ENCODE data around the gene PHOX2B.
"Not testable (repeated sequence)": the region's sequence is repeated elsewhere in the genome, so short reads cannot be mapped to it uniquely, and the experiment has no call there.

The PHOX2B gene

DNA sequence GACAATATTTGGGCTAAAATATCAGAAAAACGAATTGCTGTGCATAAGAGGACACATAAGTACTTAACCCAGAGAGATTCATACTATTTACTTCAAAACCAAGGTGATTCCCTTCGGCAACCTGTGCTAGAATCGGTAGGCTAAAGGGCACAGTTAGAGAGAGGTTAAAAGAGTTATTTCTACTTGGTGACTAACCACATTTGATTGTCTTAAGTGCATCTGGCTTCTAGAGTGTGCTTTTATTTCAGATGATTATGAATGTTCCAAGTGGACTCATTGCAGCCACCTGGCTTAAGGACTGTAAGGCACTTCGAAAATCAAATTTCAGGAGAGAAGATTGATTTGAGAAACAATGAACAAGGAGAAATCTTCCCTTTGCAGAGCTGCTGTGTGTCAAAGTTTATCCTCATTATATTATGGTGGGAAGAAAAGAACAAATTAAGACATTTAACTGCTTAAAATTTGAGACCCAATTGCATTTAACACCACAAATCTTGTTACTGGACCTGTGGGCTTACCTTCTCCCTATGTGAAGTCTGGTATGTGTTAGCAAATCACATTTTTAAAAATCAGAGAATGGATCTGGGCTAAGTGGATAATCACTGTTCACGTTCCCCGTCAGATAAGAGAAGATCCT, 34.0 kb downstream of the PHOX2B start:
- DNase-seq (ENCODE audit: insufficient read length, low spot score) = no peak
- no peak for FAIRE-seq

- DNase-seq (ENCODE audit: insufficient read length, low spot score) (no peak), FAIRE-seq (no peak)
These were observed 34.8 kb downstream of the PHOX2B start for GRCh38 chr4:41713768-41714167.

- FAIRE-seq (no peak), DNase-seq (ENCODE audit: insufficient read length, low spot score) (peak; percentile 43)
These were observed 36.1 kb downstream of the PHOX2B start for GRCh38 chr4:41712425-41712824.

DNA sequence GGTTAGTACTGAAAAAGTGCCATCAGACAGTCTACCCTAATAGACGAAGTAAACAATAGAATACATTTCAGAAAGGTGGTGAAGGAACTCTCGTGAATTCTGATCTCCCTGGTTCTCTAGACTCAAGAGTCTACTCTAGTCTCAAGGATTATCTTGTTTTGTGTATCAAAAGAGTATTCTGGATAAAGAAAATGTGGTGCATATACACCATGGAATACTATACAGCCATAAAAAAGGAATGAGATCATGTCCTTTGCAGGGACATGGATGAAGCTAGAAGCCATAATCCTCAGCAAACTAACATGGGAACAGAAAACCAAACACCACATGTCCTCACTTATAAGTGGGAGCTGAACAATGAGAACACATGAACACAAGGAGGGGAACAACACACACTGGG, 36.9 kb downstream of the PHOX2B start:
- DNase-seq (ENCODE audit: insufficient read length, low spot score); FAIRE-seq: not testable (repeated sequence)

DNA sequence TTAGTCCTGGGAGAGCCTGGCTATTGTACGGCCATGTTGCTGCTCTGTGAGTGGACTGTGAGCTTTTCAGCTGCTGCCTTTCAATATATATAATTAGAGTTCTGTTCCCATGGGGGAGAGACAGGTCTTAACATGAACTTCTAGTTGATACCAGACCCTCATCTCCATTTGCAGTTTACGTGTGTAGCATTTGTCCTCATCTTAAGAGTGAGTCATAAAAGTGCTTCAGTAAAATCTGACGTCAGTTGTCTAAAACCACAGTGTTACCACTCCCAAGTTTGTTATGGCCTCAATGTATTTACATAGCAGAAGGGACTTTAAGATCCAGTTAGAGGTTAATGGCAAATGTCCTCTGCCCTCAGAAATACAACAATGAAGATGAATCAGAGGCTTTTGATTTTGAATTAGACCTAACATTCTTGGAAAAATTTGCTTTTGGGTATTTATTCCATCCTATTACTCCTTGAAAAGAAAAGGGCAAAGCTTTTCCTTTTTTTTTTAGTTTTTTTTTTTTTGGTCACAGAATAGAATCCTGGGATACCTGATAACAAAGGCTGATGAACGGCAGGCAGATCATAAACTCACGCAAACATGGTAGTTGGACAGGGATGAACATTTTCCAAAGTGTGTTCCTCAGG, 38.6 kb downstream of the PHOX2B start:
- FAIRE-seq (no peak), DNase-seq (ENCODE audit: insufficient read length, low spot score) (peak; percentile 58)

- FAIRE-seq (no peak), DNase-seq (ENCODE audit: insufficient read length, low spot score) (no peak)
These were observed 44.7 kb downstream of the PHOX2B start for GRCh38 chr4:41703785-41704184.

DNA sequence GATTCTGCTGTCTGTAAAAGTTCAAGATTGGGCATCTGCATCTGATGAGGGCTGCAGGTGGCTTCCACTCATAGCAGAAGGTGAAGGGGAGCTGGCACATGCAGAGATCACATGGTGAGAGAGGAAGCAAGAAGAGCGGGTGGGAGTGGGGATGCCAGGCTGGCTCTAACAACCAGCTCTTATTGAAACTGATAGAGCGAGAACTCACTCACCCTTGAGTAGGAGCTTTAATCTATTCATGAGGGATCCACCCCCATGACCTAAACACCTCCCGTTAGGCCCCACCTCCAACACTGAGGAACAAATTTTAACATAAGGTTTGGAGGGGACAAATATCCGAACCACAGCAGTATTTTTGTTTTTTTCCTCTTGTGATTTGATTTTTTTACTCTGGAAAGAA, 45.8 kb downstream of the PHOX2B start:
- FAIRE-seq (no peak), DNase-seq (ENCODE audit: insufficient read length, low spot score) (no peak)

GRCh38 chr4:41701983-41702382, 46.5 kb downstream of the PHOX2B start:
- FAIRE-seq = no peak
- DNase-seq (ENCODE audit: insufficient read length, low spot score) = no peak

DNA sequence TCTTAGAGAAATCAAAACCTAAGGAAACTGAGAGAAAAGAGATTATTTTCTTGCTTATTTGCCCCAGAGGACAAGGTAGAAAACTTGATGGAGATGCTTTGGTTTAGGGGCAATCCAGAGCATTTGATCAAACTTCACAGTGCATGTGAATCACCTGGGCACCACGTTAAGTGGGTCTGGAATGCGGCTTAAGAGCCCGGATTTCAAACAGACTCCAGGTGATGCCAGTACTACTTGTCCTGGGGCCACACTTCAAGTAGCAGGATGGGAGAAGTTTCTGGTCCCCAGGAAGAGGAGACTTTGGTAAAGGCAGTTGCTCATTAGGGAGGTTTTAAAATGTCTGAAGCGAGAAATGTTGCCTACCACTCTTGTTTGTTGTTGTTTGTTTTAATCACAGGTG, 51.8 kb downstream of the PHOX2B start:
- FAIRE-seq (no peak), DNase-seq (ENCODE audit: insufficient read length, low spot score) (no peak)

GRCh38 chr4:41696131-41696530, 52.4 kb downstream of the PHOX2B start:
- DNase-seq (ENCODE audit: insufficient read length, low spot score) (no peak), FAIRE-seq (no peak)

Data from HTR-8/SVneo (cell line).